GM21390 (cell line): ENCODE measurements around the gene FGF3.
"Not testable (repeated sequence)": the region's sequence is repeated elsewhere in the genome, so short reads cannot be mapped to it uniquely, and the experiment has no call there.

ENCODE experiments used
- ATAC-seq: cut with Tn5 transposase; IDR thresholded peaks from one replicate; pipeline ENCODE4 v1.9.1; 2021; ENCODE audit not compliant: unreplicated experiment

FGF3 gene

GRCh38 chr11:69773626-69774353, 45.4 kb downstream of the FGF3 start:
- no peak for ATAC-seq

- ATAC-seq = no peak
These were observed 47.8 kb downstream of the FGF3 start for GRCh38 chr11:69771466-69771865.

- ATAC-seq = no peak
These were observed 48.7 kb downstream of the FGF3 start for GRCh38 chr11:69770540-69770939.

- no peak for ATAC-seq
These were observed 53.7 kb downstream of the FGF3 start for GRCh38 chr11:69765498-69765995.

GRCh38 chr11:69764918-69765317, 54.3 kb downstream of the FGF3 start:
- ATAC-seq = not testable (repeated sequence)

GRCh38 chr11:69760319-69760718, 58.9 kb downstream of the FGF3 start:
- ATAC-seq = no peak
